Mammary epithelial cell (primary cell): Measurements from ENCODE around the gene RAPGEF4.

Source experiments
- CTCF ChIP-seq, 2 donors: IDR thresholded peaks in 1 of 2; conservative IDR thresholded peaks in 1 of 2; 2 replicates each; pipeline ENCODE4 v1.5.1; 2011 to 2012; ENCODE audit warnings: inconsistent platforms in 2 of 2, low read length in 2 of 2, mild to moderate bottlenecking in 2 of 2, control low read depth in 1 of 2, low read depth in 1 of 2; ENCODE audit not compliant: insufficient read depth in 1 of 2; ENCODE audit errors: extremely low read depth in 1 of 2
- EZH2 ChIP-seq: IDR thresholded peaks from 2 replicates; pipeline ENCODE4 v1.6.1; 2012; ENCODE audit warnings: low read length, inconsistent platforms, borderline replicate concordance

- TF ChIP-seq CTCF (conservative IDR thresholded peaks at IDR 0.05 in 1 of 2, IDR thresholded peaks at IDR 0.05 in 1 of 2; ENCODE audit: extremely low read depth in 1 of 2, insufficient read depth in 1 of 2, low read depth in 1 of 2, low read length in 2 of 2) = no peak
- no peak for TF ChIP-seq EZH2
Observed at GRCh38 chr2:172949522-172949921, 213.9 kb downstream of the RAPGEF4 start.
